Nephron progenitor cell (in vitro differentiated cells): Measurements from ENCODE around the gene TIGD1.

Experiments used
- DNase-seq: peaks from one replicate; pipeline ENCODE4 v3.0.0; 2021
- H3K27ac Mint-ChIP-seq: 2 replicates; pipeline ENCODE4 v1.8.0; 2021; ENCODE audit warnings: mild to moderate bottlenecking, moderate library complexity, mixed read lengths
- H3K27me3 Mint-ChIP-seq: 2 replicates; pipeline ENCODE4 v1.8.0; 2021; ENCODE audit warnings: mild to moderate bottlenecking, low read depth, mixed read lengths; ENCODE audit not compliant: poor library complexity
- H3K36me3 Mint-ChIP-seq: 2 replicates; pipeline ENCODE4 v1.8.0; 2021; ENCODE audit warnings: low read depth, mixed read lengths
- H3K4me1 Mint-ChIP-seq: 2 replicates; pipeline ENCODE4 v1.8.0; 2021; ENCODE audit warnings: mixed read lengths
- H3K4me3 Mint-ChIP-seq: 2 replicates; pipeline ENCODE4 v1.8.0; 2021; ENCODE audit warnings: mild to moderate bottlenecking, moderate library complexity, mixed read lengths
- H3K9me3 Mint-ChIP-seq: 2 replicates; pipeline ENCODE4 v1.8.0; 2021; ENCODE audit warnings: mild to moderate bottlenecking, moderate library complexity, mixed read lengths
- CTCF ChIP-seq: fragments of 200-600 bp; sonication (generic); IDR thresholded peaks from 2 replicates; pipeline ENCODE4 v1.5.0; 2021; ENCODE audit warnings: antibody characterized with exemption

Gene TIGD1

GRCh38 chr2:232568161-232568560 lies 17.8 kb upstream of the TIGD1 start:
- Mint-ChIP-seq H3K9me3 (no peaks in the 10 kb centered on the region), H3K4me1 (no peaks in the 10 kb centered on the region), H3K4me3 (no peak overlapping the region), H3K27ac (no peak overlapping the region), H3K27me3 (no peaks in the 10 kb centered on the region), H3K36me3 (peaks cover 81% of the 10 kb centered on the region)
- no peak for TF ChIP-seq CTCF
- no peak for DNase-seq

GRCh38 chr2:232567721-232568120 lies 17.4 kb upstream of the TIGD1 start:
- H3K27ac Mint-ChIP-seq, result no peak overlapping the region
- no peak for DNase-seq
- H3K9me3 Mint-ChIP-seq, result no peaks in the 10 kb centered on the region
- peaks cover 86% of the 10 kb centered on the region for H3K36me3 Mint-ChIP-seq
- TF ChIP-seq CTCF, result no peak
- no peaks in the 10 kb centered on the region for H3K4me1 Mint-ChIP-seq
- no peak overlapping the region for H3K4me3 Mint-ChIP-seq
- no peaks in the 10 kb centered on the region for H3K27me3 Mint-ChIP-seq

- Mint-ChIP-seq H3K27me3 (peaks cover 5% of the 10 kb centered on the region), H3K4me1 (no peaks in the 10 kb centered on the region), H3K27ac (no peak overlapping the region), H3K9me3 (no peaks in the 10 kb centered on the region), H3K4me3 (no peak overlapping the region), H3K36me3 (peaks cover 88% of the 10 kb centered on the region)
- no peak for TF ChIP-seq CTCF
- no peak for DNase-seq
These were observed 13.2 kb upstream of the TIGD1 start for GRCh38 chr2:232563580-232563979.

- Mint-ChIP-seq H3K36me3 (peaks cover 84% of the 10 kb centered on the region), H3K27me3 (peaks cover 5% of the 10 kb centered on the region), H3K4me1 (no peaks in the 10 kb centered on the region), H3K4me3 (no peak overlapping the region), H3K9me3 (no peaks in the 10 kb centered on the region), H3K27ac (peak overlapping the region; percentile 56)
- TF ChIP-seq CTCF, result no peak
- DNase-seq, result no peak
These were observed 12.3 kb upstream of the TIGD1 start for GRCh38 chr2:232562515-232563151.

GRCh38 chr2:232556426-232556825 lies 6.1 kb upstream of the TIGD1 start:
- Mint-ChIP-seq H3K9me3 (no peaks in the 10 kb centered on the region), H3K36me3 (peaks cover 76% of the 10 kb centered on the region), H3K27ac (peak overlapping the region; percentile 6), H3K27me3 (no peaks in the 10 kb centered on the region), H3K4me1 (peaks cover 14% of the 10 kb centered on the region), H3K4me3 (no peak overlapping the region)
- TF ChIP-seq CTCF, result no peak
- DNase-seq, result no peak

GRCh38 chr2:232551776-232552175 lies 1.4 kb upstream of the TIGD1 start:
- TF ChIP-seq CTCF, result no peak
- Mint-ChIP-seq H3K36me3 (peaks cover 73% of the 10 kb centered on the region), H3K4me3 (peak overlapping the region; percentile 97), H3K27me3 (no peaks in the 10 kb centered on the region), H3K27ac (peak overlapping the region; percentile 64), H3K4me1 (peaks cover 28% of the 10 kb centered on the region), H3K9me3 (peaks cover 34% of the 10 kb centered on the region)
- DNase-seq, result no peak
